KMS-11 (cell line): ENCODE measurements around the gene KCNQ1.

Experiments
- H2AFZ ChIP-seq: fragments of 200-600 bp; sonication (generic); 2 replicates; pipeline ENCODE4 v1.6.1; 2016; ENCODE audit warnings: antibody characterized with exemption, mixed run types, low read depth
- H3K27ac ChIP-seq: fragments of 200-600 bp; sonication (generic); 2 replicates; pipeline ENCODE4 v1.6.1; 2016; ENCODE audit warnings: mild to moderate bottlenecking, mixed run types
- H3K27me3 ChIP-seq: fragments of 200-600 bp; sonication (generic); 2 replicates; pipeline ENCODE4 v1.6.1; 2017; ENCODE audit warnings: mild to moderate bottlenecking, low read depth, mixed run types, moderate library complexity; ENCODE audit not compliant: insufficient read depth
- H3K36me3 ChIP-seq: fragments of 200-600 bp; sonication (generic); 2 replicates; pipeline ENCODE4 v1.6.1; 2017; ENCODE audit warnings: mild to moderate bottlenecking, mixed run types; ENCODE audit not compliant: insufficient read depth
- H3K4me1 ChIP-seq: fragments of 200-600 bp; sonication (generic); 2 replicates; pipeline ENCODE4 v1.6.1; 2016; ENCODE audit warnings: mild to moderate bottlenecking, low read depth, mixed run types; ENCODE audit not compliant: poor library complexity, severe bottlenecking
- H3K4me2 ChIP-seq: fragments of 200-600 bp; sonication (generic); 2 replicates; pipeline ENCODE4 v1.7.0; 2016; ENCODE audit warnings: mild to moderate bottlenecking, mixed run types
- H3K4me3 ChIP-seq: fragments of 200-600 bp; sonication (generic); IDR thresholded peaks from 2 replicates; pipeline ENCODE4 v1.6.1; 2017; ENCODE audit warnings: low read depth, low read length, mixed read lengths; ENCODE audit not compliant: insufficient read depth
- H3K79me2 ChIP-seq: fragments of 200-600 bp; sonication (generic); 2 replicates; pipeline ENCODE4 v1.6.1; 2016; ENCODE audit warnings: low read depth, mixed run types; ENCODE audit not compliant: insufficient read depth
- H3K9ac ChIP-seq: fragments of 200-600 bp; sonication (generic); 2 replicates; pipeline ENCODE4 v1.6.1; 2016; ENCODE audit warnings: mild to moderate bottlenecking, mixed run types
- H4K20me1 ChIP-seq: fragments of 200-600 bp; sonication (generic); 2 replicates; pipeline ENCODE4 v1.6.1; 2016; ENCODE audit warnings: mild to moderate bottlenecking, mixed run types; ENCODE audit not compliant: insufficient read depth
- CTCF ChIP-seq: fragments of 200-600 bp; sonication (generic); conservative IDR thresholded peaks from 2 replicates; pipeline ENCODE4 v1.6.1; 2017; ENCODE audit warnings: low read depth, mild to moderate bottlenecking, antibody characterized with exemption, low read length, moderate library complexity, mixed read lengths

Gene KCNQ1

GRCh38 chr11:2691355-2691761 is 246.6 kb downstream of the KCNQ1 start:
- Histone ChIP-seq H3K79me2 (peaks cover 93% of the 10 kb centered on the region), H3K4me1 (peaks cover 74% of the 10 kb centered on the region), H3K4me3 (no peak overlapping the region), H3K4me2 (no peak overlapping the region), H3K36me3 (no peaks in the 10 kb centered on the region), H3K27me3 (no peaks in the 10 kb centered on the region), H3K27ac (no peak overlapping the region), H4K20me1 (peaks cover 9% of the 10 kb centered on the region; the same call in 1 of the 2 replicates), H2AFZ (no peak overlapping the region), H3K9ac (no peak overlapping the region)
- TF ChIP-seq CTCF: no peak

- H3K27ac ChIP-seq: no peak overlapping the region
- H3K9ac ChIP-seq: no peak overlapping the region
- no peak overlapping the region for H3K4me3 ChIP-seq
- TF ChIP-seq CTCF: peak; percentile 70
- H3K27me3 ChIP-seq: no peaks in the 10 kb centered on the region
- H4K20me1 ChIP-seq: peaks cover 18% of the 10 kb centered on the region
- peaks cover 96% of the 10 kb centered on the region for H3K79me2 ChIP-seq
- no peak overlapping the region for H3K4me2 ChIP-seq
- H3K36me3 ChIP-seq: no peaks in the 10 kb centered on the region
- no peak overlapping the region for H2AFZ ChIP-seq
- H3K4me1 ChIP-seq: peaks cover 83% of the 10 kb centered on the region
Measured at GRCh38 chr11:2691991-2692875, 247.4 kb downstream of the KCNQ1 start.

- Histone ChIP-seq H3K9ac (no peak overlapping the region), H3K79me2 (peaks cover 99% of the 10 kb centered on the region)
Measured at GRCh38 chr11:2693271-2694261, 248.8 kb downstream of the KCNQ1 start.

More at GRCh38 chr11:2693271-2694261, 248.8 kb downstream of the KCNQ1 start:
- H3K36me3 ChIP-seq: no peaks in the 10 kb centered on the region
- H3K4me1 ChIP-seq: peaks cover 88% of the 10 kb centered on the region
- H3K27me3 ChIP-seq: no peaks in the 10 kb centered on the region
- H3K4me3 ChIP-seq: no peak overlapping the region
- H3K4me2 ChIP-seq: peak overlapping the region; percentile 4; the same call in 1 of the 2 replicates
- H2AFZ ChIP-seq: no peak overlapping the region
- no peak overlapping the region for H3K27ac ChIP-seq
- peaks cover 22% of the 10 kb centered on the region for H4K20me1 ChIP-seq
- no peak for TF ChIP-seq CTCF
